Karpas-422 (cell line): ENCODE data around the gene SPART. TPM values are rescaled to one million over a fixed set of nuclear protein-coding genes. Genes with fewer than 3 reads are reported as not detected.
"Not testable (repeated sequence)": the region's sequence is repeated elsewhere in the genome, so short reads cannot be mapped to it uniquely, and the experiment has no call there.

ENCODE experiments used
- DNase-seq: peaks from one replicate; pipeline ENCODE4 v3.0.0-alpha.2; 2015
- H2AFZ ChIP-seq: fragments of 200-600 bp; sonication (generic); 2 replicates; pipeline ENCODE4 v1.6.1; 2014; ENCODE audit warnings: antibody characterized with exemption, low read length, mixed read lengths
- H3K27ac ChIP-seq: fragments of 200-600 bp; sonication (generic); 2 replicates; pipeline ENCODE4 v1.5.1; 2014; ENCODE audit warnings: mild to moderate bottlenecking, low read length, moderate library complexity
- H3K27me3 ChIP-seq: fragments of 200-600 bp; sonication (generic); 2 replicates; pipeline ENCODE4 v1.6.1; 2014; ENCODE audit warnings: low read length, mixed read lengths
- H3K36me3 ChIP-seq: fragments of 200-600 bp; sonication (generic); 2 replicates; pipeline ENCODE4 v1.6.1; 2014; ENCODE audit warnings: low read length, mixed read lengths; ENCODE audit not compliant: insufficient read depth
- H3K4me1 ChIP-seq: fragments of 200-600 bp; sonication (generic); 2 replicates; pipeline ENCODE4 v1.6.1; 2014; ENCODE audit warnings: mild to moderate bottlenecking, low read length, mixed read lengths
- H3K4me2 ChIP-seq: fragments of 200-600 bp; sonication (generic); 2 replicates; pipeline ENCODE4 v1.6.1; 2014; ENCODE audit warnings: low read length, low read depth, mild to moderate bottlenecking; ENCODE audit not compliant: poor library complexity, severe bottlenecking
- H3K4me3 ChIP-seq: fragments of 200-600 bp; sonication (generic); 2 replicates; pipeline ENCODE4 v1.5.1; 2014; ENCODE audit warnings: mild to moderate bottlenecking, antibody characterized with exemption, low read length, mixed read lengths
- H3K79me2 ChIP-seq: fragments of 200-600 bp; sonication (generic); 2 replicates; pipeline ENCODE4 v1.6.1; 2014; ENCODE audit warnings: mild to moderate bottlenecking, low read length, mixed read lengths
- H3K9ac ChIP-seq: fragments of 200-600 bp; sonication (generic); 2 replicates; pipeline ENCODE4 v1.6.0; 2014; ENCODE audit warnings: low read length
- H3K9me2 ChIP-seq: fragments of 200-600 bp; sonication (generic), shearing (Covaris generic); replicated peaks from 2 replicates; pipeline ENCODE4 v1.6.0; 2014; ENCODE audit warnings: mild to moderate bottlenecking, low read length, moderate library complexity; ENCODE audit not compliant: insufficient read depth
- H3K9me3 ChIP-seq: fragments of 300-700, 200-600 bp; sonication (generic); 2 replicates; pipeline ENCODE4 v1.6.1; 2014; ENCODE audit warnings: low read length, mixed read lengths
- H4K20me1 ChIP-seq: fragments of 200-600 bp; sonication (generic); 2 replicates; pipeline ENCODE4 v1.6.1; 2014; ENCODE audit warnings: mild to moderate bottlenecking, antibody characterized with exemption, low read length, low read depth; ENCODE audit not compliant: insufficient read depth
- total RNA-seq: library from RNA; depleted of rRNA; stranded (reverse); fragments of >200 nt; shearing (Covaris generic); gene quantifications from 2 replicates; pipeline ENCODE4 v1.2.3, GENCODE V29; 2014; ENCODE audit warnings: low replicate concordance

SPART gene
- total RNA-seq, 1 experiment from 2014 or later = not detected

- no peak overlapping the region for H2AFZ ChIP-seq
- no peak overlapping the region for H3K4me2 ChIP-seq
- no peak overlapping the region for H3K9ac ChIP-seq
- H3K4me3 ChIP-seq = no peak overlapping the region
- no peaks in the 10 kb centered on the region for H3K9me2 ChIP-seq
- no peaks in the 10 kb centered on the region for H3K27me3 ChIP-seq
- H3K27ac ChIP-seq = no peak overlapping the region
- no peaks in the 10 kb centered on the region for H3K4me1 ChIP-seq
- no peak for DNase-seq
- no peaks in the 10 kb centered on the region for H3K36me3 ChIP-seq
- no peaks in the 10 kb centered on the region for H3K79me2 ChIP-seq
- H3K9me3 ChIP-seq = no peaks in the 10 kb centered on the region
- no peaks in the 10 kb centered on the region for H4K20me1 ChIP-seq
Observed at GRCh38 chr13:36337938-36338641, 8.1 kb downstream of the SPART start.

GRCh38 chr13:36332986-36333385 is 13.2 kb downstream of the SPART start:
- Histone ChIP-seq H3K27me3 (no peaks in the 10 kb centered on the region), H4K20me1 (no peaks in the 10 kb centered on the region), H3K36me3 (no peaks in the 10 kb centered on the region), H2AFZ (no peak overlapping the region), H3K4me1 (no peaks in the 10 kb centered on the region), H3K27ac (no peak overlapping the region), H3K9me3 (no peaks in the 10 kb centered on the region), H3K4me2 (no peak overlapping the region), H3K4me3 (no peak overlapping the region), H3K9me2 (no peaks in the 10 kb centered on the region), H3K9ac (no peak overlapping the region), H3K79me2 (no peaks in the 10 kb centered on the region)
- DNase-seq = no peak

GRCh38 chr13:36332255-36332654 is 13.9 kb downstream of the SPART start:
- H3K4me2 ChIP-seq, H3K27me3 ChIP-seq, H3K9ac ChIP-seq, H3K36me3 ChIP-seq, H3K4me3 ChIP-seq, H4K20me1 ChIP-seq, H3K79me2 ChIP-seq, DNase-seq, H3K9me3 ChIP-seq, H3K4me1 ChIP-seq, H2AFZ ChIP-seq, H3K9me2 ChIP-seq, H3K27ac ChIP-seq: not testable (repeated sequence)

GRCh38 chr13:36331280-36331679 is 14.9 kb downstream of the SPART start:
- no peaks in the 10 kb centered on the region for H3K27me3 ChIP-seq
- H3K9me3 ChIP-seq = no peaks in the 10 kb centered on the region
- no peak overlapping the region for H3K4me3 ChIP-seq
- H3K9me2 ChIP-seq = no peaks in the 10 kb centered on the region
- no peaks in the 10 kb centered on the region for H4K20me1 ChIP-seq
- no peak overlapping the region for H3K9ac ChIP-seq
- no peaks in the 10 kb centered on the region for H3K79me2 ChIP-seq
- H3K36me3 ChIP-seq = no peaks in the 10 kb centered on the region
- no peak for DNase-seq
- H3K27ac ChIP-seq = no peak overlapping the region
- H3K4me2 ChIP-seq = no peak overlapping the region
- no peak overlapping the region for H2AFZ ChIP-seq
- no peaks in the 10 kb centered on the region for H3K4me1 ChIP-seq

- no peaks in the 10 kb centered on the region for H4K20me1 ChIP-seq
- H3K4me1 ChIP-seq = no peaks in the 10 kb centered on the region
- no peaks in the 10 kb centered on the region for H3K9me3 ChIP-seq
- no peak overlapping the region for H3K9ac ChIP-seq
- H3K36me3 ChIP-seq = no peaks in the 10 kb centered on the region
- no peaks in the 10 kb centered on the region for H3K9me2 ChIP-seq
- H3K4me2 ChIP-seq = no peak overlapping the region
- H3K27ac ChIP-seq = no peak overlapping the region
- H3K27me3 ChIP-seq = no peaks in the 10 kb centered on the region
- no peak overlapping the region for H2AFZ ChIP-seq
- DNase-seq = peak; percentile 35
- H3K79me2 ChIP-seq = no peaks in the 10 kb centered on the region
- no peak overlapping the region for H3K4me3 ChIP-seq
Observed at GRCh38 chr13:36329361-36329760, 16.8 kb downstream of the SPART start.

GRCh38 chr13:36328821-36329220 is 17.4 kb downstream of the SPART start:
- Histone ChIP-seq H3K4me2 (no peak overlapping the region), H3K4me1 (no peaks in the 10 kb centered on the region), H4K20me1 (no peaks in the 10 kb centered on the region), H3K4me3 (no peak overlapping the region), H3K79me2 (no peaks in the 10 kb centered on the region), H2AFZ (no peak overlapping the region), H3K9me3 (no peaks in the 10 kb centered on the region), H3K9me2 (no peaks in the 10 kb centered on the region), H3K27me3 (no peaks in the 10 kb centered on the region), H3K36me3 (no peaks in the 10 kb centered on the region), H3K9ac (no peak overlapping the region), H3K27ac (no peak overlapping the region)
- no peak for DNase-seq

GRCh38 chr13:36325912-36326311 is 20.3 kb downstream of the SPART start:
- no peaks in the 10 kb centered on the region for H3K4me1 ChIP-seq
- DNase-seq = peak; percentile 23
- no peak overlapping the region for H2AFZ ChIP-seq
- H3K4me2 ChIP-seq = no peak overlapping the region
- H3K36me3 ChIP-seq = no peaks in the 10 kb centered on the region
- no peaks in the 10 kb centered on the region for H4K20me1 ChIP-seq
- no peak overlapping the region for H3K9ac ChIP-seq
- H3K9me3 ChIP-seq = no peaks in the 10 kb centered on the region
- no peak overlapping the region for H3K27ac ChIP-seq
- no peak overlapping the region for H3K4me3 ChIP-seq
- no peaks in the 10 kb centered on the region for H3K27me3 ChIP-seq
- no peaks in the 10 kb centered on the region for H3K79me2 ChIP-seq
- no peaks in the 10 kb centered on the region for H3K9me2 ChIP-seq

GRCh38 chr13:36324881-36325280 is 21.3 kb downstream of the SPART start:
- not testable (repeated sequence) for H3K27ac ChIP-seq, H3K4me1 ChIP-seq, H3K9me2 ChIP-seq, H3K9ac ChIP-seq, DNase-seq, H2AFZ ChIP-seq, H3K79me2 ChIP-seq, H3K27me3 ChIP-seq, H4K20me1 ChIP-seq, H3K36me3 ChIP-seq, H3K4me3 ChIP-seq, H3K9me3 ChIP-seq, H3K4me2 ChIP-seq
